SIG-M5 (cell line): ENCODE results near the gene PMPCA.

Experiments used
- DNase-seq: peaks from one replicate; lab custom pipeline; 2025; lab: John Stamatoyannopoulos, UW

PMPCA gene

DNA sequence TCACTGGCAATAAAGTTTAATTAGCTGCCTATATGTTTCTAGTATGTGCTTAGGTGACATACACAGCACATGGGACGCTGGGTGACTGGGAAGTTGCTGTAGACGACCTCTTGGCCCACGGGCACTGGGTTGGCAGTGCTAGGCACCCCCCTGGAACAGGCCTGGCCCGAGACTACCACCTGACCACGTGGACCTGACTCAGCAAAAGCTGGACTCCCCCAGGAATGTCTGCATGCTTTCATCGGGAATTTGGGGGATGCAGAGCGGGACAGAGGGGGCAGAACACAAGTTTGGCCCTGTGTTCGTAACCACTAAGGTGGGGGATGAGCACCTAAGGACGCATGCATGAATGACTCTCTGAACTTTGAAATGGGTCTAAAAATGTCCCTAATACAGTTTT lies 45.8 kb downstream of the PMPCA start:
- DNase-seq: no peak

GRCh38 chr9:136457326-136457725 lies 46.9 kb downstream of the PMPCA start:
- DNase-seq: no peak

DNA sequence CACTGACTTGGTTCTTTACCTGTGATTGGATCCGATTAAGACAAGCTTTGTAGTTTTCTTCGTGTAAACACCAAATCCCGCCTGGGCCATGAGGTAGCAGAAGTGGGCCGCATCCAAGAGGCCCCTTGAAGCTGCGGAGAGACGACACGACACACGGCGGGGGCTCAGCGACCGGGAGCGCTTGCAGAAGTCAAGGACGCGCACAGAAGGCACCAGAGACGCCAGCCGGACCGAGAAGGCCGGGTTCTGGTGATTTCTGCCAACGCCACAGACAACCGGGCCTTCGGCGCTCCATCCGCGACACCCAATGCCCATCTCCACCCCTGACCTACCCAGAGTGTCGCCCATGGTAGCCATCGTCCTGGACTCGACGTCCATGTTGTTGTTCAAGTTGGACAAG lies 49.0 kb downstream of the PMPCA start:
- no peak for DNase-seq

DNA sequence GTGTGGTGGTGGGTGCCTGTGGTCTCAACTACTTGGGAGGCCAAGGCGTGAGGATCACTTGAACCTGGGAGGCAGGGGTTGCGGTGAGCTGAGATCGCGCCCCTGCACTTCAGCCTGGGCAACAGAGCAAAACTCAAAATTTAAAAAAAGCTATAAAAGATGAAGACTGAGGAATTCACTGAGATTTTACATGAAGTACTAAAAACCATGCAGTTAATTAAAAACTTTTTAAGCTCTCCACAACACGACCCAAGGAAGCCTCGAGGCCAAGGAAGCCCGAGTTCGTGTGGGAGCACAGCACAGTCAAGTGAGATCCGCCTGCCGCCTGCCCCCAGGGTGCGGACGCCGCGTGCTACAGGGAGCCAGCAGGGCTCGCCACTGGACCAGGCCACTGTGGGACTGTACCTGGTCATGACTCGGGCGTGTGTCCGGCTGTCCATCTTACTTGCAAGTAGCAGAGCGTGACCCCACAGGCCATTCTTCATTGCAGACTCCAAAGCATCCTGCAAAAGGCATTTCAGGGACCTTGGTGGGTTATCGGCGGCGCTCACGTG lies 50.4 kb downstream of the PMPCA start:
- DNase-seq: no peak

- no peak for DNase-seq
These were observed 52.2 kb downstream of the PMPCA start for GRCh38 chr9:136462664-136463063.

- DNase-seq: no peak
These were observed 53.1 kb downstream of the PMPCA start for GRCh38 chr9:136463578-136463977.

DNA sequence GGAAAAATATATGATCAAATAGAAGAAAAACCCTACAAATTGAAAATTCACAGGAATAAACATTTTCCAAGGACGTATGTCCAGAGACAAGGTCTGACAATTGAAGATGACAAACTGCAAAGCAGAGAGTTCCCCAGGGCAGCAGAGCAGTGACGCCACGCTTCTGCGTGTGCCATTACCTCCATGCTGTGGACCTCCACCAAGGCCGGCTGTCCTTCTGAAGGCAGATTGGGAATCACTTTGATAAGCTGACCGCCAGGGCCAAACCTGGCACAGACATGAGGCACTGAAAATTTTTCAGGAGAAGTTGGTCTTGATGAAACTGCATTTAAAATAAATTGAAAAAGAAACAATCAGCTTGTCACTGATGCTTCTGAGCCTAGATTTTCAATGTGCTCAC lies 53.8 kb downstream of the PMPCA start:
- DNase-seq: no peak

GRCh38 chr9:136465500-136466154 lies 55.2 kb downstream of the PMPCA start:
- DNase-seq: no peak

DNA sequence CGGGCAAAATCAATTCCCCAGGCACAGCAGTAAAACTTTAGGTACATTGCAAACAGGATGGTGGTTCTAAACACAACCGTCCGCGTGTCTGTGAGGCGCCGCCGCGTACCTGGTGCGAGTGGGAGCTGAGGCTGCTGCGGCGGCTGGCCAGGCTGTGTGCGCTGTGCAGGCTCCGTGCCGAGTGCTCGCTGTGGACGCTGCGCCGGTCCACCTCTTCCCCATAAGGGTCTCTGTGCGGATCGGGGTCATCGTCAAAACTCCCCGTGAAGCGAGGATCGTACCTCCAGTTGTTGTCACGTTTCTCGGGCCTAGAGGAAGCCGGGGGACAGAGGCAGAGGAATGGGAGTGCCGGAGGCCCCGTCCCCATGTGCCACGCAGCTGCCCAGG lies 55.7 kb downstream of the PMPCA start:
- DNase-seq: no peak

GRCh38 chr9:136467766-136468165 lies 57.3 kb downstream of the PMPCA start:
- no peak for DNase-seq

GRCh38 chr9:136470356-136470755 lies 59.9 kb downstream of the PMPCA start:
- no peak for DNase-seq

GRCh38 chr9:136470792-136471469 lies 60.5 kb downstream of the PMPCA start:
- DNase-seq: no peak

- DNase-seq: no peak
These were observed 61.5 kb downstream of the PMPCA start for GRCh38 chr9:136471802-136472487.

- no peak for DNase-seq
These were observed 62.3 kb downstream of the PMPCA start for GRCh38 chr9:136472640-136473353.

DNA sequence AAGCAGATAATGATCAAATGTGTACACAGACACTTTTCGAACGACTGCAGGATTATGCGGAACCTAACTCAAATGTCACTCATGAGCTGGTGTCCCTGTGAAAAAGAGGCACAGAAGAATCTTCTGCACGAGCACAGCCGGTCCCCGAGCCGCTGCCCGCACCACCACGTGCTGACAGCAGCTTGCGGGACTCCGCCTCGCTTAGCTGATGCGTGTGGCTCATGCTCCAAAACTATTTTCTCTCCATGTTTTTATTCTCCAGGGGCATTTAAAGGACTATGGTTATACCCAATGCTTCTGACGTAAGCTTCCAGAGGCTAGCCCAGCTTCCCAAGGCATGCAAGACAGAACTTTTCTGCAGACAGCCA lies 62.9 kb downstream of the PMPCA start:
- DNase-seq: no peak
